HCT116 (cell line): ENCODE results near the gene SMYD3. TPM values are rescaled to one million over a fixed set of nuclear protein-coding genes. Genes with fewer than 3 reads are reported as not detected.
A peak's percentile ranks its signal among the peaks of the same experiment; 100 is the strongest.

Source experiments
- ATAC-seq: fragments of 200-7000 bp; cut with Tn5 transposase; 2 replicates; pipeline ENCODE4 v1.9.1; 2020; ENCODE audit warnings: mild to moderate bottlenecking, moderate library complexity
- BruUV-seq: library from RNA; stranded (reverse); fragments of 400-500 nt; replicated peaks from 2 replicates; lab custom pipeline; 2021; lab: Mats Ljungman, UMichigan
- CTCF ChIA-PET: fragments of 300-600 bp; sonication (Branson Sonifier 250); formaldehyde crosslinking; loops from one replicate; lab custom pipeline; 2021; ENCODE audit warnings: antibody characterized with exemption; lab: Charles Lee
- POLR2A ChIA-PET: fragments of 300-600, 350-600 bp; sonication (Branson Sonifier 250); formaldehyde crosslinking; loops from one replicate; lab custom pipeline; 2021; ENCODE audit warnings: antibody characterized with exemption; lab: Charles Lee
- RAD21 ChIA-PET, 2 experiments: fragments of 300-600 bp; sonication (Branson Sonifier 250); formaldehyde crosslinking; loops; one replicate each; lab custom pipeline; 2023; ENCODE audit warnings: low total read pairs in 2 of 2; ENCODE audit not compliant: uncharacterized antibody in 2 of 2, unreplicated experiment in 2 of 2, low non-redundant PET in 1 of 2; lab: Charles Lee
- DNase-seq: peaks from one replicate; pipeline ENCODE4 v3.0.0-alpha.2; 2010; ENCODE audit warnings: low read depth, low spot score
- H2AFZ ChIP-seq: fragments of 200-600 bp; shearing (Covaris generic), sonication (generic); 2 replicates; pipeline ENCODE4 v1.6.1; 2017; ENCODE audit warnings: low read depth, mixed run types, mixed read lengths, antibody characterized with exemption, low read length; ENCODE audit not compliant: poor library complexity, severe bottlenecking
- H3K27ac ChIP-seq: 2 replicates; pipeline ENCODE4 v1.5.1; 2012; ENCODE audit warnings: low read depth, low read length
- H3K27me3 ChIP-seq: fragments of 200-600 bp; sonication (generic); 2 replicates; pipeline ENCODE4 v1.6.1; 2016; ENCODE audit warnings: mixed run types, low read length, mixed read lengths; ENCODE audit not compliant: insufficient read depth
- H3K36me3 ChIP-seq, 2 experiments: fragments of 200-500 bp in 1 of 2; fragments of 200-600 bp in 1 of 2; sonication (Bioruptor generic) in 1 of 2; sonication (generic) in 1 of 2; 2 replicates each; pipeline versions ENCODE4 v1.5.1 to v1.6.1; 2014 to 2016; ENCODE audit warnings: low read length in 2 of 2, inconsistent platforms in 1 of 2, mixed read lengths in 1 of 2, mixed run types in 1 of 2; ENCODE audit not compliant: insufficient read depth in 2 of 2, control insufficient read depth in 1 of 2
- H3K4me1 ChIP-seq, 2 experiments: fragments of 200-600 bp in 1 of 2; sonication (generic) in 1 of 2; 2 replicates each; pipeline versions ENCODE4 v1.5.1 to v1.6.1; 2012 to 2017; ENCODE audit warnings: low read length in 2 of 2, inconsistent platforms in 1 of 2, mild to moderate bottlenecking in 1 of 2, mixed read lengths in 1 of 2, mixed run types in 1 of 2, moderate library complexity in 1 of 2; ENCODE audit not compliant: insufficient read depth in 2 of 2, control insufficient read depth in 1 of 2
- H3K4me2 ChIP-seq: fragments of 200-600 bp; sonication (generic); 2 replicates; pipeline ENCODE4 v1.6.1; 2017; ENCODE audit warnings: mixed run types, low read length, mixed read lengths
- H3K4me3 ChIP-seq, 2 experiments: fragments of 200-600 bp in 1 of 2; sonication (generic) in 1 of 2; replicated peaks in 1 of 2; 2 replicates each; pipeline ENCODE4 v1.5.1; 2011 to 2016; ENCODE audit warnings: low read length in 2 of 2, control low read depth in 1 of 2, low read depth in 1 of 2, mild to moderate bottlenecking in 1 of 2, mixed read lengths in 1 of 2, mixed run types in 1 of 2
- H3K79me2 ChIP-seq: fragments of 200-600 bp; sonication (generic); 2 replicates; pipeline ENCODE4 v1.6.1; 2017; ENCODE audit warnings: mild to moderate bottlenecking, mixed run types, low read length, moderate library complexity, mixed read lengths; ENCODE audit not compliant: insufficient read depth
- H3K9ac ChIP-seq: fragments of 200-600 bp; sonication (generic); 2 replicates; pipeline ENCODE4 v1.6.1; 2016; ENCODE audit warnings: low read length, mixed read lengths
- H3K9me2 ChIP-seq: fragments of 200-600 bp; sonication (generic), shearing (Covaris generic); 2 replicates; pipeline ENCODE4 v1.6.1; 2017; ENCODE audit warnings: mixed run types, mild to moderate bottlenecking, moderate library complexity; ENCODE audit not compliant: insufficient read depth
- H3K9me3 ChIP-seq, 2 experiments: fragments of 200-500 bp in 1 of 2; fragments of 200-600 bp in 1 of 2; sonication (Bioruptor generic) in 1 of 2; sonication (generic) in 1 of 2; 2 replicates each; pipeline ENCODE4 v1.6.1; 2014 to 2017; ENCODE audit warnings: low read length in 2 of 2, mixed read lengths in 2 of 2, inconsistent platforms in 1 of 2, low read depth in 1 of 2, mild to moderate bottlenecking in 1 of 2, mixed run types in 1 of 2, moderate library complexity in 1 of 2; ENCODE audit not compliant: control insufficient read depth in 1 of 2, insufficient read depth in 1 of 2
- H4K20me1 ChIP-seq: fragments of 200-600 bp; sonication (generic), shearing (Covaris generic); 2 replicates; pipeline ENCODE4 v1.6.1; 2017; ENCODE audit warnings: mixed run types, mild to moderate bottlenecking, moderate library complexity; ENCODE audit not compliant: insufficient read depth
- CEBPB ChIP-seq: IDR thresholded peaks from 2 replicates; pipeline ENCODE4 v1.6.1; 2012; ENCODE audit warnings: low read depth
- EGR1 ChIP-seq: IDR thresholded peaks from 2 replicates; pipeline ENCODE4 v1.6.1; 2012; ENCODE audit warnings: low read depth
- ELF1 ChIP-seq: IDR thresholded peaks from 2 replicates; pipeline ENCODE4 v1.6.1; 2012; ENCODE audit warnings: low read depth, borderline replicate concordance
- EZH2 ChIP-seq: fragments of 200-600 bp; sonication (generic); IDR thresholded peaks from 2 replicates; pipeline ENCODE4 v1.6.1; 2017; ENCODE audit warnings: antibody characterized with exemption, mixed run types
- JUND ChIP-seq: IDR thresholded peaks from 2 replicates; pipeline ENCODE4 v1.6.1; 2012
- POLR2AphosphoS5 ChIP-seq: IDR thresholded peaks from 2 replicates; pipeline ENCODE4 v1.6.1; 2011; ENCODE audit warnings: mild to moderate bottlenecking, low read depth, low read length, moderate library complexity
- RAD21 ChIP-seq: IDR thresholded peaks from 2 replicates; pipeline ENCODE4 v1.6.1; 2012; ENCODE audit warnings: low read depth, mild to moderate bottlenecking
- SP1 ChIP-seq: IDR thresholded peaks from 2 replicates; pipeline ENCODE4 v1.6.1; 2012; ENCODE audit warnings: low read depth
- SRF ChIP-seq: IDR thresholded peaks from 2 replicates; pipeline ENCODE4 v1.6.1; 2012; ENCODE audit warnings: low read depth
- ZNF274 ChIP-seq: fragments of 200-500 bp; sonication (Bioruptor generic); IDR thresholded peaks from 2 replicates; pipeline ENCODE4 v1.6.1; 2014; ENCODE audit warnings: mild to moderate bottlenecking, low read depth, low read length, inconsistent platforms
- intact Hi-C: fragments of 100-400 bp; cut with micrococcal nuclease; formaldehyde crosslinking; loops from 2 replicates; pipeline ENCODE4 v1.10.0; 2022
- total RNA-seq: library from RNA; stranded (reverse); gene quantifications from one replicate; pipeline ENCODE4 v1.2.1, GENCODE V29; 2021; ENCODE audit not compliant: unreplicated experiment
- TF ChIP-seq, protein P1 (sequence below): IDR thresholded peaks from 2 replicates; pipeline ENCODE4 v1.6.1; 2012; ENCODE audit warnings: low read depth
- TF ChIP-seq, protein P2 (sequence below): IDR thresholded peaks from 2 replicates; pipeline ENCODE4 v1.6.1; 2011; ENCODE audit warnings: mild to moderate bottlenecking, low read length, moderate library complexity; ENCODE audit not compliant: insufficient replicate concordance; ENCODE audit errors: extremely low read depth

SMYD3 gene
- total RNA-seq, 1 experiment from 2014 or later: 33.6 TPM

DNA sequence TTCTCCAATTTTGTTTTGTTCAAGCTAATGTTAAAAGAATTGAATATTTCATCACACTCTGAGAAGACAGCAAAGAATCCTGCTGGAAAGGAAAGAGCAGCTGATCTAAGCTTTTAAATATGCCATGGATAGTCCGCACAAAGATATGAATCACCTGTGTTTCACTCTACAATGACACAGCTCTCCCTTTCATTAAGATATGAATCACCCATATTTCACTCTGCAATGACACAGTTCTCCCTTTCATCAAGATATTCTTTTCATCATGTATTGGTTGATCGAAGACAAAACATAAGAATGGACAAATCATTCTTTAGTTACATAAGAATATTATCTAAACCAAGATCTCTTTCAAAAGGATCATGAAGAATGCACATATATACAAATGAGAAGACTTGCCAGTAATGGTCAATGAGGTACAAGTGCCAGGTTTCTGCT lies 367.3 kb downstream of the SMYD3 start (continued):
- TF ChIP-seq, protein P1, sequence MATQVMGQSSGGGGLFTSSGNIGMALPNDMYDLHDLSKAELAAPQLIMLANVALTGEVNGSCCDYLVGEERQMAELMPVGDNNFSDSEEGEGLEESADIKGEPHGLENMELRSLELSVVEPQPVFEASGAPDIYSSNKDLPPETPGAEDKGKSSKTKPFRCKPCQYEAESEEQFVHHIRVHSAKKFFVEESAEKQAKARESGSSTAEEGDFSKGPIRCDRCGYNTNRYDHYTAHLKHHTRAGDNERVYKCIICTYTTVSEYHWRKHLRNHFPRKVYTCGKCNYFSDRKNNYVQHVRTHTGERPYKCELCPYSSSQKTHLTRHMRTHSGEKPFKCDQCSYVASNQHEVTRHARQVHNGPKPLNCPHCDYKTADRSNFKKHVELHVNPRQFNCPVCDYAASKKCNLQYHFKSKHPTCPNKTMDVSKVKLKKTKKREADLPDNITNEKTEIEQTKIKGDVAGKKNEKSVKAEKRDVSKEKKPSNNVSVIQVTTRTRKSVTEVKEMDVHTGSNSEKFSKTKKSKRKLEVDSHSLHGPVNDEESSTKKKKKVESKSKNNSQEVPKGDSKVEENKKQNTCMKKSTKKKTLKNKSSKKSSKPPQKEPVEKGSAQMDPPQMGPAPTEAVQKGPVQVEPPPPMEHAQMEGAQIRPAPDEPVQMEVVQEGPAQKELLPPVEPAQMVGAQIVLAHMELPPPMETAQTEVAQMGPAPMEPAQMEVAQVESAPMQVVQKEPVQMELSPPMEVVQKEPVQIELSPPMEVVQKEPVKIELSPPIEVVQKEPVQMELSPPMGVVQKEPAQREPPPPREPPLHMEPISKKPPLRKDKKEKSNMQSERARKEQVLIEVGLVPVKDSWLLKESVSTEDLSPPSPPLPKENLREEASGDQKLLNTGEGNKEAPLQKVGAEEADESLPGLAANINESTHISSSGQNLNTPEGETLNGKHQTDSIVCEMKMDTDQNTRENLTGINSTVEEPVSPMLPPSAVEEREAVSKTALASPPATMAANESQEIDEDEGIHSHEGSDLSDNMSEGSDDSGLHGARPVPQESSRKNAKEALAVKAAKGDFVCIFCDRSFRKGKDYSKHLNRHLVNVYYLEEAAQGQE: no peak

DNA sequence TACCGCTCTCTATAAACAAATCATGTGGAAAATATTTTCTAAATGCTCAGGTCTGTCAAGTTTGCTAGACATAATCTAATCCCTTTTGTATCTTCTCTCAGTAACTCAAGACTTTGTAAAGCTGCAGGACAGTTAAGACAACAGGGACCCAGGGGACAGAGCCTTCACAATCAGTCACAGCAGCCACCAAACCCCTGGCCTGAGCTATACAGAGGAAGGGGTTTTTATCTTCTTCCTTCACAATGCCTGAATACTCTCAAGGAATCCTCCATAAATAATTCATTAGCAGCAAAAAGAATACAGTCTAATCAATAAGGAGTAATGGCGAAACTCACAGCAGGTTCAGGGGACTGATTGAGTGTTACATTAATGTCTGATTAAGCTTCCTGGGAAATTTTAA lies 368.3 kb downstream of the SMYD3 start:
- no peaks in the 10 kb centered on the region for H3K79me2 ChIP-seq
- H4K20me1 ChIP-seq: no peaks in the 10 kb centered on the region
- DNase-seq (no peak), ATAC-seq (0 out of 2 replicates have a peak, but pooled peaks have one; percentile 23)
- intact Hi-C loops: no loop called here
- no peaks in the 10 kb centered on the region for H3K36me3 ChIP-seq
- H3K9ac ChIP-seq: peak overlapping the region; percentile 45
- H3K4me2 ChIP-seq: peak overlapping the region; percentile 49
- ChIA-PET CTCF (no interaction called here), POLR2A (interaction anchor here (1.2 to 1.8 kb wide), 2 partner anchors 9 to 15 kb away, joined by 3 to 8 read pairs; no protein-coding TSS in a partner anchor), RAD21 (no interaction called here)
- no peaks in the 10 kb centered on the region for H3K27me3 ChIP-seq
- H3K27ac ChIP-seq: peak overlapping the region; percentile 74; the same call in 1 of the 2 replicates
- peak overlapping the region in 1 of 2 experiments; percentile 12; a peak in 1 of 4 replicates for H3K4me3 ChIP-seq
- no peaks in the 10 kb centered on the region for H3K9me2 ChIP-seq
- H2AFZ ChIP-seq: no peak overlapping the region
- no peaks in the 10 kb centered on the region for H3K9me3 ChIP-seq
- TF ChIP-seq RAD21 (no peak), SP1 (no peak), EGR1 (no peak), EZH2 (no peak), SRF (no peak), JUND (no peak), ELF1 (no peak), CEBPB (no peak), ZNF274 (no peak), POLR2AphosphoS5 (no peak)
- TF ChIP-seq, protein P1: no peak
- TF ChIP-seq, protein P2, sequence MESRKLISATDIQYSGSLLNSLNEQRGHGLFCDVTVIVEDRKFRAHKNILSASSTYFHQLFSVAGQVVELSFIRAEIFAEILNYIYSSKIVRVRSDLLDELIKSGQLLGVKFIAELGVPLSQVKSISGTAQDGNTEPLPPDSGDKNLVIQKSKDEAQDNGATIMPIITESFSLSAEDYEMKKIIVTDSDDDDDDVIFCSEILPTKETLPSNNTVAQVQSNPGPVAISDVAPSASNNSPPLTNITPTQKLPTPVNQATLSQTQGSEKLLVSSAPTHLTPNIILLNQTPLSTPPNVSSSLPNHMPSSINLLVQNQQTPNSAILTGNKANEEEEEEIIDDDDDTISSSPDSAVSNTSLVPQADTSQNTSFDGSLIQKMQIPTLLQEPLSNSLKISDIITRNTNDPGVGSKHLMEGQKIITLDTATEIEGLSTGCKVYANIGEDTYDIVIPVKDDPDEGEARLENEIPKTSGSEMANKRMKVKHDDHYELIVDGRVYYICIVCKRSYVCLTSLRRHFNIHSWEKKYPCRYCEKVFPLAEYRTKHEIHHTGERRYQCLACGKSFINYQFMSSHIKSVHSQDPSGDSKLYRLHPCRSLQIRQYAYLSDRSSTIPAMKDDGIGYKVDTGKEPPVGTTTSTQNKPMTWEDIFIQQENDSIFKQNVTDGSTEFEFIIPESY: no peak
- peaks cover 43 to 63% of the 10 kb centered on the region in 2 experiments for H3K4me1 ChIP-seq
- BruUV-seq: no TSS peak
